HEK293 (cell line): ENCODE data around the gene PRR3.
A peak's percentile ranks its signal among the peaks of the same experiment; 100 is the strongest.

Source experiments
- CTCF ChIA-PET: fragments of 350-600 bp; formaldehyde crosslinking; extraction: SDS; loops from one replicate; lab custom pipeline; 2021; ENCODE audit warnings: antibody characterized with exemption; lab: Yijun Ruan, JAX
- POLR2A ChIA-PET: fragments of 300-600 bp; formaldehyde crosslinking; extraction: SDS; loops from one replicate; lab custom pipeline; 2020; ENCODE audit warnings: antibody characterized with exemption, inconsistent platforms; lab: Yijun Ruan, JAX
- H3K27ac ChIP-seq: fragments of 200-500 bp; sonication (Bioruptor generic); 2 replicates; pipeline ENCODE4 v1.5.1; 2014; ENCODE audit warnings: low read depth, low read length, control low read depth, inconsistent platforms; ENCODE audit errors: extremely low read depth
- H3K36me3 ChIP-seq, 2 experiments: fragments of 200-500 bp in 1 of 2; sonication (Bioruptor generic) in 1 of 2; 1 replicate in 1 of 2; 2 replicates in 1 of 2; pipeline ENCODE4 v1.5.1; 2014 to 2017; ENCODE audit warnings: inconsistent platforms in 2 of 2, low read length in 2 of 2; ENCODE audit not compliant: control insufficient read depth in 2 of 2, insufficient read depth in 1 of 2
- H3K4me1 ChIP-seq: fragments of 200-500 bp; sonication (Bioruptor generic); 2 replicates; pipeline ENCODE4 v1.5.1; 2014; ENCODE audit warnings: mild to moderate bottlenecking, low read length, inconsistent platforms; ENCODE audit not compliant: control insufficient read depth, insufficient read depth
- H3K4me3 ChIP-seq: 2 replicates; pipeline ENCODE4 v1.5.1; 2011; ENCODE audit warnings: low read depth, mild to moderate bottlenecking, control low read depth, low read length, moderate library complexity
- H3K9me3 ChIP-seq: fragments of 200-500 bp; sonication (Bioruptor generic); 2 replicates; pipeline ENCODE4 v1.5.1; 2014; ENCODE audit warnings: low read depth, low read length, inconsistent platforms; ENCODE audit not compliant: control insufficient read depth, insufficient read depth
- SCRT1 ChIP-seq: fragments of 450-650 bp; formaldehyde crosslinking; IDR thresholded peaks from 2 replicates; pipeline ENCODE4 v1.5.1; 2016; ENCODE audit warnings: missing biosample characterization, missing genetic modification characterization, borderline replicate concordance
- ZBTB17 ChIP-seq: fragments of 450-650 bp; formaldehyde crosslinking; IDR thresholded peaks from 2 replicates; pipeline ENCODE4 v1.5.1; 2016; ENCODE audit warnings: missing biosample characterization, missing genetic modification characterization
- ZBTB8A ChIP-seq: fragments of 450-650 bp; formaldehyde crosslinking; IDR thresholded peaks from 2 replicates; pipeline ENCODE4 v1.5.1; 2016; ENCODE audit warnings: missing biosample characterization, missing genetic modification characterization
- ZFHX2 ChIP-seq: fragments of 450-650 bp; formaldehyde crosslinking; conservative IDR thresholded peaks from 2 replicates; pipeline ENCODE4 v1.5.1; 2016; ENCODE audit warnings: missing biosample characterization, missing genetic modification characterization
- ZNF146 ChIP-seq: fragments of 450-650 bp; formaldehyde crosslinking; IDR thresholded peaks from 2 replicates; pipeline ENCODE4 v1.5.1; 2016; ENCODE audit warnings: missing biosample characterization, missing genetic modification characterization
- ZNF175 ChIP-seq: fragments of 450-650 bp; formaldehyde crosslinking; IDR thresholded peaks from 2 replicates; pipeline ENCODE4 v1.5.1; 2016; ENCODE audit warnings: missing biosample characterization, missing genetic modification characterization
- ZNF214 ChIP-seq: fragments of 450-650 bp; formaldehyde crosslinking; IDR thresholded peaks from 2 replicates; pipeline ENCODE4 v1.5.1; 2017; ENCODE audit warnings: missing biosample characterization, mild to moderate bottlenecking, missing genetic modification characterization, borderline replicate concordance
- ZNF350 ChIP-seq: fragments of 450-650 bp; formaldehyde crosslinking; IDR thresholded peaks from 2 replicates; pipeline ENCODE4 v1.5.0; 2017; ENCODE audit warnings: missing biosample characterization, mild to moderate bottlenecking, missing genetic modification characterization
- ZNF394 ChIP-seq: fragments of 450-650 bp; formaldehyde crosslinking; IDR thresholded peaks from 2 replicates; pipeline ENCODE4 v1.5.1; 2016; ENCODE audit warnings: missing biosample characterization, missing genetic modification characterization, mild to moderate bottlenecking, moderate library complexity, borderline replicate concordance
- ZNF404 ChIP-seq: fragments of 450-650 bp; formaldehyde crosslinking; IDR thresholded peaks from 2 replicates; pipeline ENCODE4 v1.5.1; 2017; ENCODE audit warnings: missing biosample characterization, missing genetic modification characterization
- ZNF521 ChIP-seq: fragments of 450-650 bp; formaldehyde crosslinking; IDR thresholded peaks from 2 replicates; pipeline ENCODE4 v1.5.1; 2017; ENCODE audit warnings: missing biosample characterization, mild to moderate bottlenecking, missing genetic modification characterization
- ZNF585B ChIP-seq: fragments of 450-650 bp; formaldehyde crosslinking; IDR thresholded peaks from 2 replicates; pipeline ENCODE4 v1.5.1; 2016; ENCODE audit warnings: missing biosample characterization, missing genetic modification characterization
- ZNF623 ChIP-seq: fragments of 450-650 bp; formaldehyde crosslinking; IDR thresholded peaks from 2 replicates; pipeline ENCODE4 v1.5.1; 2016; ENCODE audit warnings: missing biosample characterization, missing genetic modification characterization
- ZNF629 ChIP-seq: fragments of 450-650 bp; formaldehyde crosslinking; IDR thresholded peaks from 2 replicates; pipeline ENCODE4 v1.5.1; 2017; ENCODE audit warnings: missing biosample characterization, missing genetic modification characterization
- ZNF654 ChIP-seq: fragments of 450-650 bp; formaldehyde crosslinking; IDR thresholded peaks from 2 replicates; pipeline ENCODE4 v1.5.1; 2016; ENCODE audit warnings: low read depth, missing biosample characterization, missing genetic modification characterization
- ZNF843 ChIP-seq: fragments of 450-650 bp; formaldehyde crosslinking; IDR thresholded peaks from 2 replicates; pipeline ENCODE4 v1.5.1; 2016; ENCODE audit warnings: missing biosample characterization, missing genetic modification characterization
- ZXDB ChIP-seq: fragments of 450-650 bp; formaldehyde crosslinking; IDR thresholded peaks from 2 replicates; pipeline ENCODE4 v1.5.1; 2016; ENCODE audit warnings: missing biosample characterization, missing genetic modification characterization
- TF ChIP-seq, protein P1 (sequence below): fragments of 450-650 bp; formaldehyde crosslinking; IDR thresholded peaks from 2 replicates; pipeline ENCODE4 v1.5.1; 2016; ENCODE audit warnings: missing biosample characterization, missing genetic modification characterization
- TF ChIP-seq, protein P2 (sequence below): fragments of 450-650 bp; formaldehyde crosslinking; IDR thresholded peaks from 2 replicates; pipeline ENCODE4 v1.5.1; 2017; ENCODE audit warnings: missing biosample characterization, mild to moderate bottlenecking, missing genetic modification characterization, moderate library complexity
- TF ChIP-seq, protein P3 (sequence below): fragments of 450-650 bp; formaldehyde crosslinking; IDR thresholded peaks from 2 replicates; pipeline ENCODE4 v1.5.1; 2016; ENCODE audit warnings: missing biosample characterization, missing genetic modification characterization
- TF ChIP-seq, protein P4 (sequence below): fragments of 450-650 bp; formaldehyde crosslinking; IDR thresholded peaks from 2 replicates; pipeline ENCODE4 v1.5.1; 2017; ENCODE audit warnings: missing biosample characterization, missing genetic modification characterization
- TF ChIP-seq, protein P5 (sequence below): fragments of 450-650 bp; formaldehyde crosslinking; conservative IDR thresholded peaks from 2 replicates; pipeline ENCODE4 v1.5.1; 2016; ENCODE audit warnings: low read depth, missing biosample characterization, missing genetic modification characterization

Gene PRR3

DNA sequence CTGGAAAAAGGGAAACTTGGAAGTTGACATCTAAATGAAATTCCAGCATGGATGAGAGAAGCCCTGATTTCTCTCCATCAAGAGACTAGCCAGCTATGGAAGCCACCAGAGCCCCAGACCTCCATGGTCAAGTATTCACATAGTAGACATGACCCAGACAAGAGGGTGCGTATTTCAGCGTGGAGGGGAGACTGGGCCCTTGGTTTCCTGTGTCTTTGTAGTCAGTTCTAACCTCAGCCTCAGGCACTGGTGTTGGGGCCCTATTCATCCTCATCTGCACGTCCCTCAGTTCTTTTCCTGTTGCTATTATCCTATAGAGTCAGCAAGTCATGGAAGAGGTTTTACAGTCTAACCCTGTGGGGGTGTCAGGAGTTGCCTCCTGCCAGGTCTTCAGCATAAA is 13.3 kb upstream of the PRR3 start (continued):
- TF ChIP-seq ZNF521 (tag by site-specific recombination) = no peak

DNA sequence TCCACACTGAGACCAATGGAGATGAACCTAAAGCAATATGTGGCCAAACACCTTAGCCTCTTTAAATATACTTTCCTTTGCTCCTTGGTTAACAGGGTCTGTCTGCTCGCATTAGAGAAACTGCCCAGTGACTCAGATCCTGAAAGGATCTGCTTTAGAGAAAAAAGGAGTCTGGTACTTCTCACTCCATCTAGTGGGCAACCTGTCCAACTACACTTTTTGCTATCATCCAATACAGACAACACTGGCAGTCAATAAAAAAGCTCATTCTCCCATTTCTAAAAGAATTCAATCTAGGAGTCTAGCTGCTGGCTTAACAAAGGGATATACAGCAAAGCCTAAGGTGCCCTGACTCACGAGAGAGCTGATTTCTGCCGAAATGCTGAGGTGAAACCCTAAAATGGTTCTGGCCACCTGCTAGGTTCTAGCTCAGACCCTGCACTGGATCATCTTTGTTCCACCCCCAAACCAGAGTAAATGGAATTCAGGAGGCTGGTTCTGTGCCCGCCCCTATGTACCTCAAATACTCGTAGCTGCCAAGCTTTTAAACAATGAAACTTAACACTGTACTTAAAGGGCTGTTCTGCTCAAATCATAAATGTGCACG is 12.3 kb upstream of the PRR3 start:
- H3K9me3 ChIP-seq = no peaks in the 10 kb centered on the region
- no peak overlapping the region for H3K4me3 ChIP-seq
- CTCF ChIA-PET = interaction anchor here (0.6 to 9.5 kb wide), 49 partner anchors 10 to 951 kb away, joined by 3 to 324 read pairs (median 4); partner anchors contain the start of genes GNL1 and PRR3
- no peak overlapping the region for H3K27ac ChIP-seq
- H3K36me3 ChIP-seq = peaks cover 11 to 48% of the 10 kb centered on the region in 2 experiments; a peak in 2 of 3 replicates
- H3K4me1 ChIP-seq = no peaks in the 10 kb centered on the region
- POLR2A ChIA-PET = interaction anchor here (1.0 to 2.9 kb wide), 10 partner anchors 11 to 128 kb away, joined by 3 to 23 read pairs (median 4); partner anchors contain the start of genes DHX16, GNL1 and PRR3
- TF ChIP-seq, protein P1, sequence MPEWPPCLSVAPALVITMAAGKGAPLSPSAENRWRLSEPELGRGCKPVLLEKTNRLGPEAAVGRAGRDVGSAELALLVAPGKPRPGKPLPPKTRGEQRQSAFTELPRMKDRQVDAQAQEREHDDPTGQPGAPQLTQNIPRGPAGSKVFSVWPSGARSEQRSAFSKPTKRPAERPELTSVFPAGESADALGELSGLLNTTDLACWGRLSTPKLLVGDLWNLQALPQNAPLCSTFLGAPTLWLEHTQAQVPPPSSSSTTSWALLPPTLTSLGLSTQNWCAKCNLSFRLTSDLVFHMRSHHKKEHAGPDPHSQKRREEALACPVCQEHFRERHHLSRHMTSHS (tag by site-specific recombination) = no peak
- no peak for TF ChIP-seq ZNF350
- no peak for TF ChIP-seq ZNF214
- no peak for TF ChIP-seq ZXDB (tag by site-specific recombination)
- no peak for TF ChIP-seq ZNF629 (tag by site-specific recombination)
- no peak for TF ChIP-seq ZNF623 (tag by site-specific recombination)
- TF ChIP-seq, protein P2, sequence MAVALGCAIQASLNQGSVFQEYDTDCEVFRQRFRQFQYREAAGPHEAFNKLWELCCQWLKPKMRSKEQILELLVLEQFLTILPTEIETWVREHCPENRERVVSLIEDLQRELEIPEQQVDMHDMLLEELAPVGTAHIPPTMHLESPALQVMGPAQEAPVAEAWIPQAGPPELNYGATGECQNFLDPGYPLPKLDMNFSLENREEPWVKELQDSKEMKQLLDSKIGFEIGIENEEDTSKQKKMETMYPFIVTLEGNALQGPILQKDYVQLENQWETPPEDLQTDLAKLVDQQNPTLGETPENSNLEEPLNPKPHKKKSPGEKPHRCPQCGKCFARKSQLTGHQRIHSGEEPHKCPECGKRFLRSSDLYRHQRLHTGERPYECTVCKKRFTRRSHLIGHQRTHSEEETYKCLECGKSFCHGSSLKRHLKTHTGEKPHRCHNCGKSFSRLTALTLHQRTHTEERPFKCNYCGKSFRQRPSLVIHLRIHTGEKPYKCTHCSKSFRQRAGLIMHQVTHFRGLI = no peak
- TF ChIP-seq ZNF404 (tag by site-specific recombination) = no peak
- peak; percentile 67 for TF ChIP-seq ZNF654 (tag by site-specific recombination)
- TF ChIP-seq ZNF394 (tag by site-specific recombination) = no peak
- peak; percentile 55; the same call in 1 of the 2 replicates for TF ChIP-seq ZBTB17 (tag by site-specific recombination)
- TF ChIP-seq, protein P3, sequence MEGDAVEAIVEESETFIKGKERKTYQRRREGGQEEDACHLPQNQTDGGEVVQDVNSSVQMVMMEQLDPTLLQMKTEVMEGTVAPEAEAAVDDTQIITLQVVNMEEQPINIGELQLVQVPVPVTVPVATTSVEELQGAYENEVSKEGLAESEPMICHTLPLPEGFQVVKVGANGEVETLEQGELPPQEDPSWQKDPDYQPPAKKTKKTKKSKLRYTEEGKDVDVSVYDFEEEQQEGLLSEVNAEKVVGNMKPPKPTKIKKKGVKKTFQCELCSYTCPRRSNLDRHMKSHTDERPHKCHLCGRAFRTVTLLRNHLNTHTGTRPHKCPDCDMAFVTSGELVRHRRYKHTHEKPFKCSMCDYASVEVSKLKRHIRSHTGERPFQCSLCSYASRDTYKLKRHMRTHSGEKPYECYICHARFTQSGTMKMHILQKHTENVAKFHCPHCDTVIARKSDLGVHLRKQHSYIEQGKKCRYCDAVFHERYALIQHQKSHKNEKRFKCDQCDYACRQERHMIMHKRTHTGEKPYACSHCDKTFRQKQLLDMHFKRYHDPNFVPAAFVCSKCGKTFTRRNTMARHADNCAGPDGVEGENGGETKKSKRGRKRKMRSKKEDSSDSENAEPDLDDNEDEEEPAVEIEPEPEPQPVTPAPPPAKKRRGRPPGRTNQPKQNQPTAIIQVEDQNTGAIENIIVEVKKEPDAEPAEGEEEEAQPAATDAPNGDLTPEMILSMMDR (tag by site-specific recombination) = peak; percentile 25; the same call in 1 of the 2 replicates
- no peak for TF ChIP-seq SCRT1 (tag by site-specific recombination)
- no peak for TF ChIP-seq ZNF843 (tag by site-specific recombination)
- TF ChIP-seq ZNF585B (tag by site-specific recombination) = no peak
- TF ChIP-seq ZFHX2 (tag by site-specific recombination) = no peak
- TF ChIP-seq, protein P4, sequence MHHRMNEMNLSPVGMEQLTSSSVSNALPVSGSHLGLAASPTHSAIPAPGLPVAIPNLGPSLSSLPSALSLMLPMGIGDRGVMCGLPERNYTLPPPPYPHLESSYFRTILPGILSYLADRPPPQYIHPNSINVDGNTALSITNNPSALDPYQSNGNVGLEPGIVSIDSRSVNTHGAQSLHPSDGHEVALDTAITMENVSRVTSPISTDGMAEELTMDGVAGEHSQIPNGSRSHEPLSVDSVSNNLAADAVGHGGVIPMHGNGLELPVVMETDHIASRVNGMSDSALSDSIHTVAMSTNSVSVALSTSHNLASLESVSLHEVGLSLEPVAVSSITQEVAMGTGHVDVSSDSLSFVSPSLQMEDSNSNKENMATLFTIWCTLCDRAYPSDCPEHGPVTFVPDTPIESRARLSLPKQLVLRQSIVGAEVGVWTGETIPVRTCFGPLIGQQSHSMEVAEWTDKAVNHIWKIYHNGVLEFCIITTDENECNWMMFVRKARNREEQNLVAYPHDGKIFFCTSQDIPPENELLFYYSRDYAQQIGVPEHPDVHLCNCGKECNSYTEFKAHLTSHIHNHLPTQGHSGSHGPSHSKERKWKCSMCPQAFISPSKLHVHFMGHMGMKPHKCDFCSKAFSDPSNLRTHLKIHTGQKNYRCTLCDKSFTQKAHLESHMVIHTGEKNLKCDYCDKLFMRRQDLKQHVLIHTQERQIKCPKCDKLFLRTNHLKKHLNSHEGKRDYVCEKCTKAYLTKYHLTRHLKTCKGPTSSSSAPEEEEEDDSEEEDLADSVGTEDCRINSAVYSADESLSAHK (tag by site-specific recombination) = no peak
- TF ChIP-seq ZNF146 = no peak
- TF ChIP-seq ZNF175 = no peak
- TF ChIP-seq, protein P5, sequence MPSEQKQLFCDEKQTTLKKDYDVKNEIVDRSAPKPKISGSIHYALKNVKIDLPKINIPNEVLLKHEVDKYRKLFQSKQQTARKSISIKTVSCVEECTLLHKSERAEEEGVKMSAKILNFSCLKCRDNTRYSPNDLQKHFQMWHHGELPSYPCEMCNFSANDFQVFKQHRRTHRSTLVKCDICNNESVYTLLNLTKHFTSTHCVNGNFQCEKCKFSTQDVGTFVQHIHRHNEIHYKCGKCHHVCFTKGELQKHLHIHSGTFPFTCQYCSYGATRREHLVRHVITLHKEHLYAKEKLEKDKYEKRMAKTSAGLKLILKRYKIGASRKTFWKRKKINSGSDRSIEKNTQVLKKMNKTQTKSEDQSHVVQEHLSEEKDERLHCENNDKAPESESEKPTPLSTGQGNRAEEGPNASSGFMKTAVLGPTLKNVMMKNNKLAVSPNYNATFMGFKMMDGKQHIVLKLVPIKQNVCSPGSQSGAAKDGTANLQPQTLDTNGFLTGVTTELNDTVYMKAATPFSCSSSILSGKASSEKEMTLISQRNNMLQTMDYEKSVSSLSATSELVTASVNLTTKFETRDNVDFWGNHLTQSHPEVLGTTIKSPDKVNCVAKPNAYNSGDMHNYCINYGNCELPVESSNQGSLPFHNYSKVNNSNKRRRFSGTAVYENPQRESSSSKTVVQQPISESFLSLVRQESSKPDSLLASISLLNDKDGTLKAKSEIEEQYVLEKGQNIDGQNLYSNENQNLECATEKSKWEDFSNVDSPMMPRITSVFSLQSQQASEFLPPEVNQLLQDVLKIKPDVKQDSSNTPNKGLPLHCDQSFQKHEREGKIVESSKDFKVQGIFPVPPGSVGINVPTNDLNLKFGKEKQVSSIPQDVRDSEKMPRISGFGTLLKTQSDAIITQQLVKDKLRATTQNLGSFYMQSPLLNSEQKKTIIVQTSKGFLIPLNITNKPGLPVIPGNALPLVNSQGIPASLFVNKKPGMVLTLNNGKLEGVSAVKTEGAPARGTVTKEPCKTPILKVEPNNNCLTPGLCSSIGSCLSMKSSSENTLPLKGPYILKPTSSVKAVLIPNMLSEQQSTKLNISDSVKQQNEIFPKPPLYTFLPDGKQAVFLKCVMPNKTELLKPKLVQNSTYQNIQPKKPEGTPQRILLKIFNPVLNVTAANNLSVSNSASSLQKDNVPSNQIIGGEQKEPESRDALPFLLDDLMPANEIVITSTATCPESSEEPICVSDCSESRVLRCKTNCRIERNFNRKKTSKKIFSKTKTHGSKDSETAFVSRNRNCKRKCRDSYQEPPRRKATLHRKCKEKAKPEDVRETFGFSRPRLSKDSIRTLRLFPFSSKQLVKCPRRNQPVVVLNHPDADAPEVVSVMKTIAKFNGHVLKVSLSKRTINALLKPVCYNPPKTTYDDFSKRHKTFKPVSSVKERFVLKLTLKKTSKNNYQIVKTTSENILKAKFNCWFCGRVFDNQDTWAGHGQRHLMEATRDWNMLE (tag by site-specific recombination) = no peak
- no peak for TF ChIP-seq ZBTB8A (tag by site-specific recombination)
